ENCODE results near the gene EEF1AKMT4.

- TF ChIP-seq POLR2A (IDR thresholded peaks at IDR 0.05; ENCODE audit: low read length) (no peak), GATA1 (IDR thresholded peaks at IDR 0.05; ENCODE audit: low read depth, low read length) (no peak)
Measured at GRCh38 chr3:184272269-184272668, 22.8 kb downstream of the EEF1AKMT4 start.
